GM12878 (cell line): ENCODE measurements around the gene RAI14. TPM values are rescaled to one million over a fixed set of nuclear protein-coding genes. Genes with fewer than 3 reads are reported as not detected.

Experiments
- polyA plus RNA-seq, 11 experiments: library from polyadenylated mRNA; depleted of rRNA in 4 of 11; unstranded in 6 of 11; stranded (reverse) in 5 of 11; fragments of >200 nt; fragmentation: Nextera tagmentation in 4 of 11; fragmentation: Illumina TruSeq in 1 of 11; extraction: Ambion mirVana in 4 of 11; extraction: Trizol in 1 of 11; gene quantifications; 1 replicate in 1 of 11; 2 replicates in 10 of 11; pipeline versions ENCODE4 v1.2.1 to v1.2.3, GENCODE V29; 2011 to 2016; ENCODE audit warnings: inconsistent platforms in 2 of 11, missing spikeins in 2 of 11, low read depth in 1 of 11
- total RNA-seq, 4 experiments: library from RNA; depleted of rRNA in 3 of 4; stranded (reverse); fragments of >200 nt in 3 of 4; fragmentation: Illumina TruSeq in 1 of 4; extraction: Trizol in 1 of 4; gene quantifications; 2 replicates each; pipeline versions ENCODE4 v1.2.1 to v1.2.3, GENCODE V29; 2013 to 2021

The RAI14 gene
- total and polyA plus RNA-seq, 10 of the 15 experiments (the other 5 are each of a cell fraction or from before 2014, with no cell fraction given): 0.18 to 4.6 (median 1.9) TPM

Other genes starting within 250 kb of the RAI14 start
- gene TTC23L, start 182.8 kb downstream of the RAI14 start, total RNA-seq (2014; rRNA removed): 0.34 and 0.93 TPM in 2 replicates
- gene TTC23L, start 182.8 kb downstream of the RAI14 start, total RNA-seq (2014; rRNA removed; fragmentation: Illumina TruSeq; extraction: Trizol): 0.09 TPM in 1 of 2 replicates, not detected in the other
- not detected in 2 replicates for gene TTC23L, start 182.8 kb downstream of the RAI14 start, total RNA-seq (2021)
- gene TTC23L, start 182.8 kb downstream of the RAI14 start, polyA plus RNA-seq (2011; rRNA removed): not detected in 2 replicates
- not detected in 2 replicates for gene TTC23L, start 182.8 kb downstream of the RAI14 start, polyA plus RNA-seq (2014; fragmentation: Illumina TruSeq; extraction: Trizol)
- gene TTC23L, start 182.8 kb downstream of the RAI14 start, polyA plus RNA-seq (2014; fragmentation: Nextera tagmentation; extraction: Ambion mirVana): not detected
- not detected in 2 replicates for gene TTC23L, start 182.8 kb downstream of the RAI14 start, polyA plus RNA-seq (2014; rRNA removed)
- gene TTC23L, start 182.8 kb downstream of the RAI14 start, polyA plus RNA-seq (2016; fragmentation: Nextera tagmentation; extraction: Ambion mirVana): not detected